Measurements from ENCODE around the gene PADI1.
A peak's percentile ranks its signal among the peaks of the same experiment; 100 is the strongest.
"Not testable (repeated sequence)": the region's sequence is repeated elsewhere in the genome, so short reads cannot be mapped to it uniquely, and the experiment has no call there.

PADI1 gene

DNA sequence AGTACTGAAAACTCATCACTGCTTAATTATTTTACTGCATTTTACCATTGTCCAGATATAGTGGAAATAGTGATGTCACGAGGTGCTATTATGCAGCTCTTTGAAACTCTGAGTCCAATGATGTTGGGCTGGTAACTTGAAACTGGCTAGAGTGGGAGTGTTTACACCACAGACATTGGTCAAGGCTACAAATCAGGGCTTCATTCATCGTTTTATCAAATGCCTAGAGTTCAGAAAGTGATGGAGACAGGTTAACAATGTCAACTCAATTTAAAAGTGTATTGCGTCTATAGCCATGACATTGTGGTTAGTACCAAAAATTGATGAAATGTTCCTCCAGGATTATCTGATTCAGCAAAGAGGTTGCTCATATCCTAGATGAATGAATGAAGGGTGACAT, 12.7 kb downstream of the PADI1 start:
- no peak for DNase-seq (ENCODE audit: low read depth)

DNA sequence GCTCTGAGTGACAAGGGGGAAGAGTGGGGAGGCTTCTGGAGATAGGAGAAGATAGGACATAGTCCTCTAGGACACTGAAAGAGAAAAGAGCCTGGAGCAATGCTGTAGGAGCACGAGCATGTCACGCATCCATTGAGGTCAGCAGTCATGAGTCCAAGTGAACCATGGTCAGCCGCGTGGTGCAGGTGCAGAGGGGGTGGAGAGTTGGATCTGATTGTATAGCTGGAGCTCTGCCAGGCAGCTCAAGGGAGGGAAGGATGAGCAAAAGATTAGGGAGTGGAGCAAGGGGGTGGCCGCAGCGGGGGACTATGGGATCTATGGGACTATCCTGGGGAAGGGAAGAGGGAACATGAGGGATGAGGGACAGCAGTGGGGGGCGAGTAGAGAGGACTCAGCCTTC, 14.0 kb downstream of the PADI1 start:
- no peak for DNase-seq (ENCODE audit: low read depth)

DNA sequence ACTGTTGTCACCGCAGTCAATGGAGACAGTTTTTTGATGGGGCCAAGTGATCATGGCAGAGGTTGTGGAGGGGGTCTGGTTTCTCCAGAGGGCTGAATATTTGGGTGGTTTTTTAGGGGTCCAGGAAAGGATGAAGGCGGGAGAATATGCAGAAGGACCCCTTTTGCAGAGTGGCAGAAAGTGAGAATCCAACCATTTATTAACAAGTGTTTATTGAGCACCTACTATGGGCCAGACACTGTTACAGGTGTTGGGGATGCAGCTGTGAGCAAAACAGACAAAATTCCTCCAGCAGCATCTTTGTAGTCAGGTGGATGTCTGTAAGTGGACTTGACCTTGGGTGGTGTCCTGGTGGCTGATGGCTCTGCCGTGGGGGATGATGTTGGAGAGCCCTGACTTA, 15.4 kb downstream of the PADI1 start:
- DNase-seq (ENCODE audit: low read depth), result no peak

DNA sequence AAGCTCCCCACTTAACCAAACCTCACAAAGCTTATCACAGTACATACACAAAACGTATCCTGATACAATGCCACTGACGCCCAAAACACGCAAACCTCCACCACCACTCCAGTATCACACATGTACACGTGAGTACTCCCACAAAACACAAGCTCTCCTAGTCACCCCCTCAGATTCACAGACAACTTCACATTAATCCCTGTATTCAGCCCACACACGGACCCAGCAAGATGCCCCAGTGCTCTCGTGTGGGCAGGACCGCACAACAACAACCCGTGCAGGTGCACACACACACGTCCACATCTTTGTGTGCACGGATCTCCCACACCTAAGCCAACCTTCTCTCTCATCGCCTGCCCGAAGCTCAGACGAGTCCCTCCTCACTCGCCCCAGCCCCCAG, 17.6 kb downstream of the PADI1 start:
- no peak for DNase-seq (ENCODE audit: low read depth)

DNA sequence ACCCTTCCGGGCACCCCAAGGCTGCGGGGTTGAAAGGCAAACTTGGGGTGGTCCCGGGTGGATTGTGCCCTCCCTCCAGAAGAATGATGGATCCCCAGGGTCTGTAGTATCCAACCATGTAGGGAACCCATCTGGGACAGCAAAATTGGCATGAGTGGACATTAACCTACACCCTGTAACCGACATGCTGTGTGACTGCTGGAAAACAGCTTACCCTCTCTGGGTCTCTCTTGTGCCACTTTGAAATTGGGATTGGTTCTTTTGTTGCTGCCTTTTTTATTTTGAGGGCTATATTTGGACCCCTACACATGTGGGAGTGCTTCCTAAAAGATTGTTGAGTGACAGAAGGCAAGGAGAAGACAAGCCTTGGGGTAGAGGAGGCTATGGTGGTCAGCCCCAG, 19.5 kb downstream of the PADI1 start:
- DNase-seq (ENCODE audit: low read depth), result no peak

DNA sequence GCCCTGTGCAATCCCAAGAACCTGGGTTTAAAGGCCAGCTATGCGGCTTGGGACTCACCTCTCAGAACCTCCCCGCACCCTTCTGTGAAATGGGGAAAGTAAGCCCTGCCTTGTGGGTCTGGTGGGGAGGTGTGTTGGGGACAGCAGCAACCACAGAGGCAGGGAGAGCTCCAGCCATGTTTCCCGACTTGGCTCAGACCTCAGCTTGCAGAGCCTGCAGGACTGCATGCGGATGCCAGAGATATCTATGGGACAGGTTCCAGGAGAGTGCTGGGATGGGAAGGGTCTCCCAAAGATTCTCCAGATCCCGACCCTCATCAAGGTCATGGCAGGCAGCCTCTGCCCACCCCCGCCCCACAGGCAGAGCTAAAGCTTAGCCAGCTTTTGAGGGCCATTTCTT, 20.2 kb downstream of the PADI1 start:
- DNase-seq (ENCODE audit: low read depth), result no peak

DNA sequence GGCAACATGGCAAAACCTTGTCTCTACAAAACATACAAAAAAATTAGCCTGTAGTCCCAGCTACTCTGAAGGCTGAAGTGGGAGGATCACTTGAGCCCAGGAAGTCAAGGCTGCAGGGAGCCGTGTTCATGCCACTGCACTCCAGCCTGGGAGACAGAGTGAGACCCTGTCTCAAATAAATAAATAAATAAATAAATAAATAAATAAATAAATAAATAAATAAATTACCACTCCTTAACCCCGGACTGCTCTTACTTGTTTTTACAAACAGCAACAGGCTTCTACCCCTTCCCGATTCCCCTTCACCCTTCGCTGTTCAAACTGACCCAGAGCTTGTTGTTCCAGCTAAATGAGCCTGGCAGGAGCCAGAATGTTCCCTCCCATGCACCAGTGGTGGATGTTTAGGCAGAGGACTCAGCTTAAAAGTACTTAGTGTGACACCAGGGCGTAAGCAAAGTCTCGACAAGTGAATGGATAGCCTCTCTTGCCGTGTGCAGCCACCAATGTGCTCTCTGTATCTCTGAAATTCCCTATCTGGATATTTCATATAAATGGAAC, 22.5 kb downstream of the PADI1 start:
- no peak for DNase-seq (ENCODE audit: low read depth)

DNA sequence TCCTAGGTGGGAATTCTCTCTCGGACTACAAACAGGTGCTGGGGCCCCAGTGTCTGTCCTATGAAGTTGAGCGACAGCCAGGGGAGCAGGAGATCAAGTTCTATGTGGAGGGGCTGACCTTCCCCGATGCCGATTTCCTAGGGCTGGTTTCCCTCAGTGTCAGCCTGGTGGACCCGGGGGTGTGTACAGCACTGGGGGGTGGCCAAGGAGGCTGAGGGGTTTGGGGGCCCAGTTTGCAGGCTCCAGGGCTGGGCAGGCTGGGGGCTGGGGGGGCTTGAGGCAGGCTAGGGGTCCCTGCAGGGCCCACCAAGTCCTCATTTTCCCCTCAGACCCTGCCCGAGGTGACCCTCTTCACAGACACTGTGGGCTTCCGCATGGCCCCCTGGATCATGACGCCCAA, 23.7 kb downstream of the PADI1 start:
- no peak for DNase-seq (ENCODE audit: low read depth)

DNA sequence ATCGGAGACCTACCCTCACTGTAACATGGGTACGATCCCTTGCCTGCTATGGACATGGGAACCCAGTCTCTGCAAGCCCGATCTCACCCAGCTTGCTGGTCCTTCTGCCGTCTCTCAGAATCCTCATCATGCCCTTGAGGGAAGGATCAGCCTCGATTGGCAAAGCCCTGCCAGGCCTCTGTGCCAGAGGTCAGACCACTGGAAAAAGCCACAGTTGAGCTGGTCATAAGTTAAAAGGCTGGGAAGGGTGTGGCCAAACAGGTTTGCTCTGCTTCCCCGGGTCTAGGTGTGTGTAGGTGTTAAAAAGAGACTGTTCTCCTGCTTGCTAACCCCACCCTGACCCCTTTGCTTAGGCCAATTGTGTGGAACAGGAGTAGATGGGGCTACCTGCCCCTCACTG, 24.5 kb downstream of the PADI1 start:
- DNase-seq (ENCODE audit: low read depth), result no peak

DNA sequence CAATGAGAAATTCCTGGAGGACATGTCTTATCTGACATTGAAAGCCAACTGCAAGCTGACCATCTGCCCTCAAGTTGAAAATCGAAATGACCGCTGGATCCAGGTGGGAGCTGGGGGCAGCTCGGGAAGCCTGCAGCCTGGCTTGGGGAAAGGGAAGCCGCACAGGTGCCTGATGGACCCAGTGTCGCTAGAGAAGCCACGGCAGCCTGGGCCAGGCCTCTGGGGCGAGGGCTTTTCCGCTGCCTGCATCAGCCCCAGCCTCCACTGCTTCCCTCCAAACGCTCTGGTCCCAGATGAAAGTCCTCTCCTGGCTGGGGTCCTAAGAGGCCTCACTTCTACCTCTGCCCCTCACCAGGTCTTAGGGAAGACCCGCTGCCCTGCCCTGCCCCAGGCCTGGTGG, 25.2 kb downstream of the PADI1 start:
- no peak for DNase-seq (ENCODE audit: low read depth)

DNA sequence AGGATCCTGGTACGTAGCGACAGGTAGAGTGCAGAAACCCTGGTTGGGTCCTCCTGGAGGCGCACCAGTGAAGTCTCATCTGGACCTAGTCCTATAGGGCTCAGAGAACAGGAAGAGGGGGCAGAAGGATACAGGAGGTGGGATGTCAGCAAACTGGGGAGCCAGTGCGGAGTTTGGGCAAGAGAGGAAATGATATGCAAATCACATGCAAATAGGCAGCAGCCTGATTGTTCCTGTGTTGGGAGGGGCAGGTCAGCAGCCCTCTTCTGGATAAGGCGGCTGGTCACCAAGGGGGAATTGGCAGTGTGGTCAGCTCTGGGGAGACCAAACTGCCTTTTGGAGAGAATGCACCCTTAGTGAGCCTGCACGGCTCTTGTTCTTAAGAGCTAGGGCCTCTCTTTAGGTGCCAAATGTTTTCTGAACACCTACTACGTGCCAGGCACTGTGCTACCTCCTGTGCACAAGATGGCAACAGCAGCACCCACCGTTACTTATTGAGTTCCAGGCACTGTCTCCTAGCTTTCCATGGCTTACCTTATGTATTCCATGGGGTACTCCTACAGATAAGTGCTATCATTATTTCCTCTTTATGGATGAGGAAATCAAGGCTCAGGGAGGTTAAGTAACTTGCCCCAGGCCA, 25.9 kb downstream of the PADI1 start:
- DNase-seq (ENCODE audit: low read depth), result no peak

DNA sequence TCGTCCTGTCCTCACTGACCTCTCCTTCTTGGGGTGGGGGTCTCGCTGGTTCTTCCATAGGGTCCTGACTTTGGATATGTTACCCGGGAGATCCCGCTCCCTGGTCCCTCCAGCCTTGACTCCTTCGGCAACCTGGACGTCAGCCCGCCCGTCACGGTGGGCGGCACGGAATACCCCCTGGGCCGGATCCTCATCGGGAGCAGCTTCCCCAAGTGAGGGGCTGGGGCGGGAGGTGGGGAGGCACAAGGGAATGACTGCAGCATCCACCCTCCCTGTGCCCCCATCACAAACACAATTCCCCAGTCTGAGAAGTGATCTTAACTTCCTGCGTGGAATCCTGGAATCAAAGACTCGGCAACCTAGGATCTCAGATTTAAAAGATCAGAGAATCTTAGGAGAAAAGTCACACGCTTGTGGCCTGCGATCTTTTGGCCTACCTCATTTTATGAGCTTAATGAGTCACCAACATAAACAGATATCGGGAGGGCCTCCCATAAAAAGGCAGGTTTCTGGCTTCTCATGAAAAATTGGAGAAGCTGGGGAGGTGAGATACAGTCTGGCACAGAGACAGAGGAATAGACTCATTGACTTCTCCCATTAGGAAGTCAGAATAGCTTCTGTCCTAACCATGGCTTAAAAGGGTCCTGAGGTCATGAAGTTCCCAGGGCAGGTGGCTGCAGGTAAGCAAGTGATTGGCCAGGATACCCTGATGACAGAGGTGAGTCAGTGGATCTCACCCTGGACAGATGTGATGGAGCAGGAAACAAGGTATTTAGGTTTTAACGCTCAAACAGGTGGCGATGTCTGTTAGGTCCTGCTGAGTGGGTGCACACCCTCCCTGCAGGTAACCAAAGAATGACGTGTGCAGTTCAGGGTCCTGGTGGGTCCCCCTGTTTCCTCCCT, 28.1 kb downstream of the PADI1 start:
- DNase-seq (ENCODE audit: low read depth), result no peak

DNA sequence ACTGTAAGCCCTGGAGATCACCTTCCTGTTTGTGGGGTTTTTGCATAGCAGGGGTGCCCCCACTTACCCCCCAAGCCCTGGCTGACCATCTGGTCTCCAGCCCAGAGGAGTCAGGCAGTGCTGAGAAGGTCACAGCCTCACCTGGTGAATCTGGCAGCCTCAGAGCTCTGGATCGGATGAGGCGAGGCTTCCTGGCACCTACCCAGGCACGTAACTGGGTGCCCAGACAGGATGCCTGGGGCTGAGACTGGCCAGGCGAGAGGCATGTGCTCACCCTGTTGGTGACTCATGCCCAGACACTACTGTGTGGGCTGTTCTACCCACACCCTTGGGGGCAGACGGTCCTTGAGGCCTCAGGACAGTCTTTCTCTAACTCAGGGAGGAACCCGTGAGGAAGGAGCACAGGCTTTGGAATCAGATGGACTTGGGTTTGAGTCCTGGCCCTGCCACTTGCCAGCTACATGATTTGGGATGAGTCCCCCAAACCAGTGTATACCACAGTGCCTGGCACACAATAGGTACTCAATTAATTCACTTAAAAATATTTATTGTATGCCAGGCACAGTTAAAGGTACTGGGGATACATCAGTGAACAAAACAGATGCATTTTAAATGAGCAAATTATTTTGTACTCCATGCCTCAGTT, 28.9 kb downstream of the PADI1 start:
- no peak for DNase-seq (ENCODE audit: low read depth)

DNA sequence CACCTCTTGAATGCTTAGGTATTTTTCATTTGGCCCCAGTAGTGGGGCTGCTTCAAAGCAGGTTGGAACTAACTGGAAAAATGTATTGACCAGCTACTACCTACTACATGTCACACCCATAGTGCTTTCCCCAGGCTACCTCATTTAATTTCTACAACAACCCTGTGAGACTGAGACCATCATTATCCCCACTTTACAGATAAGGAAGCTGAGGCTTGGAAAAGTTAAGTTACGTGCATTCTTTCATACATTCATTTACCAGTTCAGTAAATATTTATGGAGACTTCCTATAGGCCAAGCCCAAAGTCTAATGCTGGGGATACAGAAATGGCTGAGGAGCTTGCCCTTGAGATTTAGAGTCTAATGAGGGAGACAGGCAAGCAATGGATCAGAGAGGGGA, 29.5 kb downstream of the PADI1 start:
- DNase-seq (ENCODE audit: low read depth), result no peak

DNA sequence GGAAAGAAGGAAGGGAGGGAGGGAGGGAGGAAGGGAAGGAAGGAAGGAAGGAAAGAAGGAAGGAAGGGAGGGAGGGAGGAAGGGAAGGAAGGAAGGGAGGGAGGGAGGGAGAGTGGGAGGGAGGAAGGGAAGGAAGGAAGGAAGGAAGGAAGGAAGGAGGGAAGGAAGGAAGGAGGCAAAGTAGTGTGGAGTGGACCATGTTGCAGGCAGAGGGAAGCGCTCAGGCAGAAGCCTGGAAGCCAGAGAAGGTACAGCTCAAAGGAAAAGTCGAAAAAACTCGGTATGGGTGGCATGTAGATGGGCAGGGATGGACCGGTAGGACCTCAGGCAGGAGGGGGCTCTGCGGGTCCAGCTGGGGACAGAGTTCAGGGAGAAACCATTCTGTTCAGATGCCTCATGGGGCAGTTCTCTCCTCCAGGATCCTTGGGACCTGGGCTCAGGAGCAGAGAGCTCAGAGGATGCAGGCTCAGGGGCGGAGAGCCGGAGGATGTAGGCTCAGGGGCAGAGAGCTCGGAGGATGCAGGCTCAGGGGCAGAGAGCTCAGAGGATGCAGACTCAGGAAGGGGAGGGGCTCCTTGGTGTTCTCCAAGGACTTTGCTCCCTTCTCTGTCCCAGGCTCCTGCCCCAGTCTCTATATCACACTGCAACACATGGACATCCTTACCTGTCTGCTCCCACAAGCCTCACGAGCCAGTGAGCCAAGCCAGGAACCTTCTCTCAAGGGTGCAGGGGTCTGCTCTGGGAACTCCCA, 30.4 kb downstream of the PADI1 start:
- no peak for DNase-seq (ENCODE audit: low read depth)

DNA sequence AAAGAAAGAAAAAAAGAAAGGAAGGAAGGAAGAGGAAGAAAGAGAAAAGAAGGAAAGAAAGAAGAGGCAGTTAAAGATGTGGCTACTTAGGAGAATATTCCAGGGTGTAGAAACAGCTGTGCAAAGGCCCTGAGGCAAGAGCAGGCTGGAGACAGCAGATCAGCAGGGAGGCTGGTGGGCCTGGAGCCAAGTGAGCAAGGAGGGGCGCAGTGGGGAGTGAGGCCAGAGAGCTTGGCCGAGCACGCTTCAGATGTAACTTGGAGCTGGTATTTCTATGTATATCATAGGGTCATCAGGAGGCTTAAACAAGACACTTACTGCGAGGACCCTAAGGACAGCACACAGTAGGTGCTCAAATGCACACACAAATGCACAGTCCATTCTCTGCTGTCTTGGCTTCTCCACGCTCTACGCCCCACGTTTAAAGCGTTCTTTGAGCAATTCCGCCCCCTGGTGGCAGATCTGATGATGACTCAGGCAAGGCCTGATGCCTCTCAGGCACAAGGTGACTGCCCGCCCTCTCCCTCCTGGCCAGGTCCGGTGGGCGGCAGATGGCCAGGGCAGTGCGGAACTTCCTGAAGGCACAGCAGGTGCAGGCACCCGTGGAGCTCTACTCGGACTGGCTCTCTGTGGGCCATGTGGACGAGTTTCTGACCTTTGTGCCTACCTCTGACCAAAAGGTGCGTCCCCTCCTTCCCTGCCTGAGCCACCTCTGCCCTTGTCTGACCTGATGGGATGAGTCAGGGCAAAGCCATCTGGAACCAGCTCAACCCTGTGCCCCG, 32.0 kb downstream of the PADI1 start:
- DNase-seq (ENCODE audit: low read depth), result peak; percentile 60

DNA sequence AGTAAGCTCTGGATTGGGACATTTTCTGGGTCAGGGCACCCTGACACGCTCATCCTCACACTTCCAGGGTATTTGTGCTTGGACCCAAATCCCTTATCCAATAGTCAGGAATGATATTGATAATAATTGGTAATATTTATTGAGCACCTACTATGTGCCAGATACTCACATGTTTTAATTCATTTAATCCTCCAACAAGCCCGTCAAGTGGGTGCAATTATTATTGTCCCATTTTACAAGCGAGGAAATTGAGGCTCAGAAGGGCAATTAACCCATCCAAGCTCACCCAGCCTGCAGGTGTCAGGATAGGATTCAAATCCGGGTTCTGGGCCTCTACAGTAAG, 32.6 kb downstream of the PADI1 start:
- DNase-seq (ENCODE audit: low read depth), result no peak

DNA sequence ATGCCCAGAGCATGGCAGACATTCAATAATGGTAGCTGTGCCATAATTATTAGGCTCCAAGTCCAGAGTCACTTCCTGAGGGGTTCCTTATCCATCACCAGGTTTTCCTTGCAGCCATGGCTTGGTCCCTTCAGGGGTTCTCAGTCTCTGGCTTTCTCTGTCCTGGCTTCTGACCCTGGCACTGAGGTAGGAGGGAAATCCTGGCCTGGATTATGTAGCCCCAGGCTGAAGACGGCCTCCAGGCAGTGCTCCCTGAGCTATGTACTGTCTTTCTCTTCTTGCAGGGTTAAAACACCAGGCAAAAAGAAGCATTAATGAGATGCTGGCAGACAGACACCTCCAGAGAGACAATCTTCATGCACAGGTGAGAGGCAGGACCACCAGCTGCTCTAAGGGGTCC, 34.5 kb downstream of the PADI1 start:
- DNase-seq (ENCODE audit: low read depth), result no peak

DNA sequence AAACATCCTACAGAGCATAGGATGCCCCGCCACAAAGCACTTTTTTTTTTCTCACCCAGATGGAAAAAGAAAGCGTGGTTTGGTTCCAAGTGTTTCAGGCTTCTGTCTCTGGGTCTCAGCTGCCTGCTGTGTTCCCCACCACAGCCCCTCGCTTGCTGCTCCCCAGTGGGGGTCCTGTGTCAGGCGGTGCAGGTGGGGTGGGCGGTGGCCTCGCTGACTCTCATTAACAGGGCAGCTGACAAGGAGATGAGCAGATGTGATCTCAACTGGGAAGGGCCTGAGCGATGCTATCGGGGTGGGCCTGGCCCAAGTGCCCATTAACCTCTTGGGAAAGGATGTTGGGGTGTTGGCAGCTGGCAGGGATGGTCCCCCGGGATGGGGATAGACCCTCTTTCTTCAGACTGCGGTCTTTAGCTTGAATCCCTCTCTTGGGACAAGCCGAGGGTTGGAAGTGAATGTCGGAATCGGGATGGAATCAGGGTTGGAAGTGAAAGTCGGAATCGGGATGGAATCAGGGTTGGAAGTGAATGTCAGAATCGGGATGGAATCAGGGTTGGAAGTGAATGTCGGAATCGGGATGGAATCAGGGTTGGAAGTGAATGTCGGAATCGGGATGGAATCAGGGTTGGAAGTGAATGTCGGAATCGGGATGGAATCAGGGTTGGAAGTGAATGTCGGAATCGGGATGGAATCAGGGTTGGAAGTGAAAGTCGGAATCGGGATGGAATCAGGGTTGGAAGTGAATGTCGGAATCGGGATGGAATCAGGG, 36.3 kb downstream of the PADI1 start:
- not testable (repeated sequence) for DNase-seq (ENCODE audit: low read depth)

DNA sequence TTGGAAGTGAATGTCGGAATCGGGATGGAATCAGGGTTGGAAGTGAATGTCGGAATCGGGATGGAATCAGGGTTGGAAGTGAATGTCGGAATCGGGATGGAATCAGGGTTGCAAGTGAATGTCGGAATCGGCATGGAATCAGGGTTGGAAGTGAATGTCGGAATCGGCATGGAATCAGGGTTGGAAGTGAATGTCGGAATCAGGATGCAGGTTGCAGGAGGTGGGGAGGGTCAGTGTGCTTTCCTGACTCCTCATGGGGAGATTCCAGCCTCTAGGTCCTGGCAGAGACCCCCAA, 36.8 kb downstream of the PADI1 start:
- not testable (repeated sequence) for DNase-seq (ENCODE audit: low read depth)

DNA sequence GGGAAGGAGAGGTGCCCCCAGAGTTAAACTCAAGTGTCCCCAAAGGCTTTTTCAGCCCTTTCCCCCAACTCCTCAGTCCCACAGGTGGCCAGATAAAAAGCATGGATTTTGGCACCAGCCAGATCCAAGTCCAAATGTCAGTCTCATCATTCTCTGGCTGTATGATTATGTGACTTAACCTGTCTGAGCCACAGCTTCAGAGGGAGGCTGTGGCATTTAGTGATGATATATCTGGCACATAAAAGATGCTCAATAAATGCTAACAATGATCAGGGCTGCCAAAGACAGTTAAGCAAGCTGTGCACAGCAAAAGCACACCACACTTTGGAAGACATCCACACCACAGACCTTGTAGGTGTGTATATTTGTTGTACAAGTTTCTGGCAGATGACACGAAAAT, 38.3 kb downstream of the PADI1 start:
- DNase-seq (ENCODE audit: low read depth), result no peak

All from activated T-helper 1 cell treated with Interleukin-2 at 50 U/mL for 16 hours (primary cell).